A673 (cell line): ENCODE measurements around the gene CD93. TPM values are rescaled to one million over a fixed set of nuclear protein-coding genes. Genes with fewer than 3 reads are reported as not detected.

Experiments used
- BruUV-seq: library from RNA; stranded (reverse); fragments of 400-500 nt; replicated peaks from 2 replicates; lab custom pipeline; 2021; lab: Mats Ljungman, UMichigan
- CTCF ChIA-PET: fragments of 300-600 bp; sonication (Branson Sonifier 250); formaldehyde crosslinking; loops from one replicate; lab custom pipeline; 2022; ENCODE audit warnings: antibody characterized with exemption; lab: Charles Lee
- POLR2A ChIA-PET: fragments of 300-600 bp; sonication (Branson Sonifier 250); formaldehyde crosslinking; loops from one replicate; lab custom pipeline; 2022; ENCODE audit warnings: antibody characterized with exemption; ENCODE audit not compliant: low non-redundant PET; lab: Charles Lee
- DNase-seq: peaks from one replicate; pipeline ENCODE4 v3.0.0-alpha.2; 2015; ENCODE audit warnings: low spot score
- H3K27ac ChIP-seq: fragments of 200-600 bp; sonication (generic); 2 replicates; pipeline ENCODE4 v1.5.1; 2016; ENCODE audit warnings: mixed run types, low read depth, mild to moderate bottlenecking, mixed read lengths, antibody characterized with exemption, low read length; ENCODE audit not compliant: poor library complexity, severe bottlenecking
- H3K27me3 ChIP-seq: fragments of 200-600 bp; sonication (generic); replicated peaks from 2 replicates; pipeline ENCODE4 v1.6.1; 2017; ENCODE audit warnings: mixed run types, low read depth, mild to moderate bottlenecking, mixed read lengths, antibody characterized with exemption, low read length; ENCODE audit not compliant: insufficient read depth, poor library complexity
- H3K36me3 ChIP-seq: fragments of 200-600 bp; sonication (generic); 2 replicates; pipeline ENCODE4 v1.6.1; 2016; ENCODE audit warnings: mixed run types, mild to moderate bottlenecking, mixed read lengths, antibody characterized with exemption, low read length; ENCODE audit not compliant: insufficient read depth, poor library complexity, severe bottlenecking
- H3K4me1 ChIP-seq: fragments of 200-600 bp; sonication (generic); 2 replicates; pipeline ENCODE4 v1.6.1; 2017; ENCODE audit warnings: mixed run types, mild to moderate bottlenecking, mixed read lengths, antibody characterized with exemption, low read length; ENCODE audit not compliant: insufficient read depth, poor library complexity, severe bottlenecking
- H3K4me3 ChIP-seq: fragments of 200-600 bp; sonication (generic); 2 replicates; pipeline ENCODE4 v1.5.1; 2016; ENCODE audit warnings: low read depth, mixed run types, mild to moderate bottlenecking, mixed read lengths, low read length; ENCODE audit not compliant: poor library complexity, severe bottlenecking
- H3K9me3 ChIP-seq: fragments of 200-600 bp; sonication (generic); 2 replicates; pipeline ENCODE4 v1.6.1; 2016; ENCODE audit warnings: mixed run types, low read depth, mild to moderate bottlenecking, mixed read lengths, antibody characterized with exemption, low read length; ENCODE audit not compliant: poor library complexity, severe bottlenecking
- CTCF ChIP-seq: fragments of 300-800, 200-600 bp; sonication (generic); conservative IDR thresholded peaks from 2 replicates; pipeline ENCODE4 v1.5.1; 2017; ENCODE audit warnings: low read depth, mild to moderate bottlenecking, antibody characterized with exemption, low read length, moderate library complexity, mixed read lengths
- EZH2 ChIP-seq: fragments of 200-600 bp; sonication (generic); IDR thresholded peaks from 2 replicates; pipeline ENCODE4 v1.6.1; 2017; ENCODE audit warnings: borderline replicate concordance, low read depth, mild to moderate bottlenecking, mixed read lengths, antibody characterized with exemption, low read length; ENCODE audit not compliant: poor library complexity, severe bottlenecking
- intact Hi-C: fragments of 100-400 bp; cut with micrococcal nuclease; formaldehyde crosslinking; loops from one replicate; pipeline ENCODE4 v1.10.0; 2022; ENCODE audit not compliant: unreplicated experiment
- total RNA-seq: library from RNA; stranded (reverse); gene quantifications from 2 replicates; pipeline ENCODE4 v1.2.3, GENCODE V29; 2021

Gene CD93
- total RNA-seq, 1 experiment from 2014 or later: 0.06 TPM

GRCh38 chr20:23047738-23048214 is 38.3 kb downstream of the CD93 start:
- intact Hi-C loops: no loop called here
- peaks cover 94% of the 10 kb centered on the region for H3K27me3 ChIP-seq
- H3K27ac ChIP-seq: no peak overlapping the region
- H3K9me3 ChIP-seq: no peaks in the 10 kb centered on the region
- no peak for DNase-seq
- CTCF ChIA-PET: no interaction called here
- POLR2A ChIA-PET: no interaction called here
- BruUV-seq: no TSS peak
- TF ChIP-seq CTCF: no peak
- no peak for TF ChIP-seq EZH2
- H3K4me3 ChIP-seq: no peak overlapping the region
- no peaks in the 10 kb centered on the region for H3K4me1 ChIP-seq
- H3K36me3 ChIP-seq: no peaks in the 10 kb centered on the region

- Histone ChIP-seq H3K9me3 (no peaks in the 10 kb centered on the region), H3K27ac (no peak overlapping the region), H3K4me1 (no peaks in the 10 kb centered on the region), H3K4me3 (no peak overlapping the region), H3K36me3 (no peaks in the 10 kb centered on the region), H3K27me3 (peaks cover 94% of the 10 kb centered on the region)
- BruUV-seq: no TSS peak
- no peak for DNase-seq
- CTCF ChIA-PET: no interaction called here
- intact Hi-C loops: no loop called here
- no peak for TF ChIP-seq EZH2
- no peak for TF ChIP-seq CTCF
- POLR2A ChIA-PET: no interaction called here
These were observed 39.0 kb downstream of the CD93 start for GRCh38 chr20:23047001-23047737.

GRCh38 chr20:23046431-23046830 is 39.7 kb downstream of the CD93 start:
- intact Hi-C loops: no loop called here
- DNase-seq: no peak
- peaks cover 95% of the 10 kb centered on the region for H3K27me3 ChIP-seq
- no peak overlapping the region for H3K4me3 ChIP-seq
- no TSS peak for BruUV-seq
- TF ChIP-seq CTCF (no peak), EZH2 (no peak)
- ChIA-PET POLR2A (no interaction called here), CTCF (no interaction called here)
- H3K9me3 ChIP-seq: no peaks in the 10 kb centered on the region
- H3K36me3 ChIP-seq: no peaks in the 10 kb centered on the region
- H3K4me1 ChIP-seq: no peaks in the 10 kb centered on the region
- no peak overlapping the region for H3K27ac ChIP-seq
